OCI-LY3 (cell line): ENCODE measurements around the gene ASAP2.

Experiments
- H2AFZ ChIP-seq: fragments of 200-600, 300-600 bp; shearing (Covaris generic); 2 replicates; pipeline ENCODE4 v1.6.0; 2014; ENCODE audit warnings: antibody characterized with exemption, low read depth, low read length
- H3K27ac ChIP-seq: fragments of 200-600, 300-600 bp; sonication (generic); 2 replicates; pipeline ENCODE4 v1.5.1; 2014; ENCODE audit warnings: mild to moderate bottlenecking, low read length, moderate library complexity, mixed read lengths
- H3K27me3 ChIP-seq: fragments of 200-600, 300-600 bp; sonication (generic); 2 replicates; pipeline ENCODE4 v1.6.1; 2014; ENCODE audit warnings: low read depth, low read length, mixed read lengths
- H3K36me3 ChIP-seq: fragments of 200-600, 300-600 bp; sonication (generic); replicated peaks from 2 replicates; pipeline ENCODE3; 2014; ENCODE audit warnings: low read depth, low read length, mixed read lengths
- H3K4me1 ChIP-seq: fragments of 300-600, 200-600 bp; sonication (generic); 2 replicates; pipeline ENCODE4 v1.6.1; 2014; ENCODE audit warnings: low read length, mixed read lengths
- H3K4me2 ChIP-seq: fragments of 200-600, 300-600 bp; sonication (generic); 2 replicates; pipeline ENCODE4 v1.6.1; 2014; ENCODE audit warnings: low read length, mixed read lengths
- H3K4me3 ChIP-seq: fragments of 300-600, 200-600 bp; sonication (generic); 2 replicates; pipeline ENCODE4 v1.5.1; 2014; ENCODE audit warnings: antibody characterized with exemption, mild to moderate bottlenecking, low read length, moderate library complexity
- H3K79me2 ChIP-seq: fragments of 300-600, 200-600 bp; shearing (Covaris generic); 2 replicates; pipeline ENCODE4 v1.6.1; 2014; ENCODE audit warnings: mild to moderate bottlenecking, low read length, mixed read lengths
- H3K9ac ChIP-seq: fragments of 300-600, 200-600 bp; shearing (Covaris generic); 2 replicates; pipeline ENCODE4 v1.6.0; 2014; ENCODE audit warnings: mild to moderate bottlenecking, low read length, moderate library complexity
- H3K9me3 ChIP-seq: fragments of 200-600, 300-600 bp; shearing (Covaris generic); 2 replicates; pipeline ENCODE4 v1.6.1; 2014; ENCODE audit warnings: low read length, mixed read lengths; ENCODE audit not compliant: insufficient read depth
- H4K20me1 ChIP-seq: fragments of 200-600, 300-600 bp; sonication (generic); 2 replicates; pipeline ENCODE4 v1.6.1; 2016; ENCODE audit warnings: low read length, mixed read lengths; ENCODE audit not compliant: insufficient read depth
- CTCF ChIP-seq: fragments of 200-600, 300-600 bp; sonication (generic); IDR thresholded peaks from 2 replicates; pipeline ENCODE4 v1.5.1; 2014; ENCODE audit warnings: antibody characterized with exemption, low read length, low read depth
- EZH2phosphoT487 ChIP-seq: fragments of 200-600 bp; shearing (Covaris generic); IDR thresholded peaks from 2 replicates; pipeline ENCODE4 v1.6.1; 2018; ENCODE audit warnings: antibody characterized with exemption, mixed run types, low read depth

ASAP2 gene

GRCh38 chr2:9345997-9346396 lies 139.4 kb downstream of the ASAP2 start:
- Histone ChIP-seq H3K27me3 (peaks cover 44% of the 10 kb centered on the region), H3K9ac (no peak overlapping the region), H2AFZ (no peak overlapping the region), H3K4me3 (no peak overlapping the region), H3K27ac (no peak overlapping the region), H3K4me1 (no peaks in the 10 kb centered on the region), H4K20me1 (no peaks in the 10 kb centered on the region), H3K9me3 (no peaks in the 10 kb centered on the region), H3K4me2 (no peak overlapping the region), H3K79me2 (no peaks in the 10 kb centered on the region), H3K36me3 (no peaks in the 10 kb centered on the region)
- no peak for TF ChIP-seq EZH2phosphoT487
- no peak for TF ChIP-seq CTCF

- H3K27me3 ChIP-seq, result peaks cover 36% of the 10 kb centered on the region
- H3K79me2 ChIP-seq, result no peaks in the 10 kb centered on the region
- no peak overlapping the region for H3K9ac ChIP-seq
- H3K27ac ChIP-seq, result no peak overlapping the region
- no peak overlapping the region for H3K4me2 ChIP-seq
- no peaks in the 10 kb centered on the region for H3K9me3 ChIP-seq
- H3K36me3 ChIP-seq, result no peaks in the 10 kb centered on the region
- H3K4me1 ChIP-seq, result no peaks in the 10 kb centered on the region
- no peak for TF ChIP-seq CTCF
- TF ChIP-seq EZH2phosphoT487, result no peak
- no peak overlapping the region for H2AFZ ChIP-seq
- H3K4me3 ChIP-seq, result no peak overlapping the region
- H4K20me1 ChIP-seq, result no peaks in the 10 kb centered on the region
Measured at GRCh38 chr2:9346885-9347284, 140.3 kb downstream of the ASAP2 start.

GRCh38 chr2:9347411-9347881 lies 140.8 kb downstream of the ASAP2 start:
- Histone ChIP-seq H3K4me3 (no peak overlapping the region), H3K4me2 (no peak overlapping the region), H3K9me3 (no peaks in the 10 kb centered on the region), H3K79me2 (no peaks in the 10 kb centered on the region), H2AFZ (no peak overlapping the region), H3K27ac (no peak overlapping the region), H3K4me1 (no peaks in the 10 kb centered on the region), H3K9ac (no peak overlapping the region), H3K27me3 (peaks cover 33% of the 10 kb centered on the region), H3K36me3 (no peaks in the 10 kb centered on the region), H4K20me1 (no peaks in the 10 kb centered on the region)
- TF ChIP-seq CTCF (no peak), EZH2phosphoT487 (no peak)

GRCh38 chr2:9354318-9354717 lies 147.7 kb downstream of the ASAP2 start:
- Histone ChIP-seq H4K20me1 (no peaks in the 10 kb centered on the region), H3K27me3 (peaks cover 62% of the 10 kb centered on the region), H3K4me2 (no peak overlapping the region), H2AFZ (no peak overlapping the region), H3K4me3 (no peak overlapping the region), H3K9ac (no peak overlapping the region), H3K4me1 (peaks cover 9% of the 10 kb centered on the region; the same call in 1 of the 2 replicates), H3K27ac (no peak overlapping the region), H3K79me2 (no peaks in the 10 kb centered on the region), H3K36me3 (no peaks in the 10 kb centered on the region), H3K9me3 (no peaks in the 10 kb centered on the region)
- TF ChIP-seq CTCF (no peak), EZH2phosphoT487 (no peak)
